ENCODE data around the gene DNAJC7. TPM values are rescaled to one million over a fixed set of nuclear protein-coding genes. Genes with fewer than 3 reads are reported as not detected.

DNAJC7 gene
- total and polyA plus RNA-seq, 9 of the 15 experiments (the other 6 are each of a cell fraction or from before 2014, with no cell fraction given): 85.8 to 262 (median 157) TPM

- TF ChIP-seq CCNT2 (IDR thresholded peaks at IDR 0.05; ENCODE audit: borderline replicate concordance, extremely low read depth, insufficient read length, low read depth, low read length) (peak; percentile 93), NELFE (IDR thresholded peaks at IDR 0.05; ENCODE audit: insufficient read depth, insufficient read length) (no peak), MGA (IDR thresholded peaks at IDR 0.05) (no peak), MAZ (CRISPR knock-in tag; conservative IDR thresholded peaks at IDR 0.05 in 1 of 2, IDR thresholded peaks at IDR 0.05 in 1 of 2) (peak; percentile 76 to 96), NR2C2 (CRISPR knock-in tag; IDR thresholded peaks at IDR 0.05) (no peak), NR2C2 (tag; IDR thresholded peaks at IDR 0.05) (peak; percentile 26; the same call in 1 of the 2 replicates), FOXA1 (IDR thresholded peaks at IDR 0.05; ENCODE audit: borderline replicate concordance) (no peak), RBBP5 (IDR thresholded peaks at IDR 0.05; ENCODE audit: borderline replicate concordance, insufficient read depth, low read length, poor library complexity, severe bottlenecking) (peak; percentile 74), ZKSCAN3 (CRISPR knock-in tag; IDR thresholded peaks at IDR 0.05) (no peak), RB1 (IDR thresholded peaks at IDR 0.05; ENCODE audit: low read depth) (peak; percentile 96), GMEB1 (CRISPR knock-in tag; IDR thresholded peaks at IDR 0.05) (peak; percentile 37; the same call in 1 of the 2 replicates)
Observed at GRCh38 chr17:42019509-42020404, 2.5 kb upstream of the DNAJC7 start, which contains the start of gene NKIRAS2 (continued).
